PFSK-1 (cell line): ENCODE measurements around the gene RPTOR.

Experiments
- FOXP2 ChIP-seq: optimal IDR thresholded peaks from 2 replicates; pipeline ENCODE3; 2011; ENCODE audit warnings: borderline replicate concordance, control low read depth, inconsistent platforms; ENCODE audit not compliant: insufficient read depth; ENCODE audit errors: extremely low read length, extremely low read depth
- POLR2AphosphoS5 ChIP-seq: IDR thresholded peaks from 2 replicates; pipeline ENCODE4 v1.6.1; 2012; ENCODE audit warnings: low read depth, mild to moderate bottlenecking, control low read depth, low read length, moderate library complexity
- SIN3A ChIP-seq: IDR thresholded peaks from 2 replicates; pipeline ENCODE4 v1.6.1; 2012; ENCODE audit warnings: mild to moderate bottlenecking, low read length, moderate library complexity, borderline replicate concordance; ENCODE audit not compliant: insufficient read depth
- TAF1 ChIP-seq: IDR thresholded peaks from 2 replicates; pipeline ENCODE4 v1.6.1; 2012; ENCODE audit warnings: low read length, control low read depth, borderline replicate concordance; ENCODE audit not compliant: insufficient read depth
- TF ChIP-seq, protein P1 (sequence below), 2 experiments: IDR thresholded peaks; 2 replicates each; pipeline versions ENCODE4 v1.6.1 to v1.8.0; 2011 to 2012; ENCODE audit warnings: low read depth in 2 of 2, low read length in 2 of 2, control low read depth in 1 of 2, inconsistent platforms in 1 of 2, mild to moderate bottlenecking in 1 of 2, moderate library complexity in 1 of 2; ENCODE audit not compliant: insufficient read depth in 1 of 2

The RPTOR gene

DNA sequence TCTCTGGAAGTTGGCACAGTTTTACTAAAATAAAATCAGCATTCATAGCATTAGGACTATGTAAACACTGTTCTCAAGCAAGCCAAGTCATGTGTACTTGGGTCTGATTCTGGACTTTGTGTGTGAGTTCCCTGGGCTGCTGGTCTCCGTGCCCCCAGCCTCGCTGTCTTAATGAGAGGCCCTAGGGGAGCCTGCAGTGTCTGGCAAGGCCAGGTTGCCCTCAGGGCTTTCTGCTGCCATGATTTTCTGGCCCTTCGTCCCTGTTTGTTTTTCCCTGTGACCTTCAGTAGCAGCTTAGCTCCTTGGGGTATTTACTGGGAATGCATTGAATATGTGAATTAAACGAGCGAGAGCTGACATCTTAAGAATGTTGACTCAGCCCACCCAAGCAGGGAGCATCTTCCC lies 161.8 kb downstream of the RPTOR start:
- no peak for TF ChIP-seq TAF1
- TF ChIP-seq SIN3A, result no peak

DNA sequence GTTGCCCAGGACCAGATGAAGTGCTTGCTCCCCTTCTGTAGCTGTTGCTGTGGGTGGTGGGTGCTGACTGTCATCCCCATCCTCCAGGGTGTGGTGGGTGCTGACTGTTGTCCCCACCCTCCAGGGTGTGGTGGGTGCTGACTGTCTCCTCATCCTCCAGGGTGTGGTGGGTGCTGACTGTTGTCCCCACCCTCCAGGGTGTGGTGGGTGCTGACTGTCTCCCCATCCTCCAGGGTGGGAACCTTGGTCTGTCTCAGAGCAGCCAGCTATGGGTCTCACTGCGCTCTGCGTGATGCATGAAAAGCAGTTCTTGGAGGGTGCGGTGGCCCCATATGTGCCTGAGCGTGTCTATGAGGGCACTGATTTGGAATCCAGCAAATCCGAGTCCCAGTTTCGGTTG lies 163.8 kb downstream of the RPTOR start:
- no peak for TF ChIP-seq SIN3A
- TF ChIP-seq, protein P1, sequence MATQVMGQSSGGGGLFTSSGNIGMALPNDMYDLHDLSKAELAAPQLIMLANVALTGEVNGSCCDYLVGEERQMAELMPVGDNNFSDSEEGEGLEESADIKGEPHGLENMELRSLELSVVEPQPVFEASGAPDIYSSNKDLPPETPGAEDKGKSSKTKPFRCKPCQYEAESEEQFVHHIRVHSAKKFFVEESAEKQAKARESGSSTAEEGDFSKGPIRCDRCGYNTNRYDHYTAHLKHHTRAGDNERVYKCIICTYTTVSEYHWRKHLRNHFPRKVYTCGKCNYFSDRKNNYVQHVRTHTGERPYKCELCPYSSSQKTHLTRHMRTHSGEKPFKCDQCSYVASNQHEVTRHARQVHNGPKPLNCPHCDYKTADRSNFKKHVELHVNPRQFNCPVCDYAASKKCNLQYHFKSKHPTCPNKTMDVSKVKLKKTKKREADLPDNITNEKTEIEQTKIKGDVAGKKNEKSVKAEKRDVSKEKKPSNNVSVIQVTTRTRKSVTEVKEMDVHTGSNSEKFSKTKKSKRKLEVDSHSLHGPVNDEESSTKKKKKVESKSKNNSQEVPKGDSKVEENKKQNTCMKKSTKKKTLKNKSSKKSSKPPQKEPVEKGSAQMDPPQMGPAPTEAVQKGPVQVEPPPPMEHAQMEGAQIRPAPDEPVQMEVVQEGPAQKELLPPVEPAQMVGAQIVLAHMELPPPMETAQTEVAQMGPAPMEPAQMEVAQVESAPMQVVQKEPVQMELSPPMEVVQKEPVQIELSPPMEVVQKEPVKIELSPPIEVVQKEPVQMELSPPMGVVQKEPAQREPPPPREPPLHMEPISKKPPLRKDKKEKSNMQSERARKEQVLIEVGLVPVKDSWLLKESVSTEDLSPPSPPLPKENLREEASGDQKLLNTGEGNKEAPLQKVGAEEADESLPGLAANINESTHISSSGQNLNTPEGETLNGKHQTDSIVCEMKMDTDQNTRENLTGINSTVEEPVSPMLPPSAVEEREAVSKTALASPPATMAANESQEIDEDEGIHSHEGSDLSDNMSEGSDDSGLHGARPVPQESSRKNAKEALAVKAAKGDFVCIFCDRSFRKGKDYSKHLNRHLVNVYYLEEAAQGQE (IDR thresholded peaks at IDR 0.05; ENCODE audit: insufficient read depth in 1 of 2, low read depth in 2 of 2, low read length in 2 of 2), result no peak
- no peak for TF ChIP-seq TAF1
- no peak for TF ChIP-seq FOXP2
- TF ChIP-seq POLR2AphosphoS5, result no peak

DNA sequence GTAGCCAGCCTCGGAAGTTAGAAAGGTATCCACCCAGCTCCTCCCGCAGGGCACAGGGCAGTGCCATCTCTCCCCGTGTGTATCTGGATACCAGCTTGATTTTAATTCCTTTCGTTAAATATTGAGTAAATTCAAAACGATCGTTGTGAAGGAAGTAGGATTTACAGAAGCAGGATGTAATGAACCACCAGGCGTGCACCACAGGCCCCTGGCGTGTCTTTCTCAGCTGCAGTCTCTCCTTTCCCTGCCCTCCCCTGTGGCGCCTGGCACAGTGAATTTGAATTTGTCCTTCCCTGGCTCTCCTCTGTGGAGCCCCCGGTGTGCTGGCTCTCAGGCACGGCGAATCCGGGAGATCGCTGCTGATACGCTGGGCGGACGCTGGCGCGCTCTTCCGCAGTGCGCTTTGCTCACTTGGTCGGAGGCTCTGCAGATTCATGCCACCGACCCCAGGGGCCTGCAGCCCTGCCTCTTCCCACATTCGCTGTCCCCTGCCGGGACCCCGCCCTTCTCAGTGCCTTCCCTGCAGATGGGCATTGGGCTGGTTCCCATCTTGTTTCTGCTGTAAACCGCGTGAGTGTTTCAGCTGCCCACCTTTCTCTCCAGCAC lies 164.6 kb downstream of the RPTOR start:
- TF ChIP-seq POLR2AphosphoS5 (no peak), SIN3A (no peak), FOXP2 (no peak), TAF1 (no peak)

DNA sequence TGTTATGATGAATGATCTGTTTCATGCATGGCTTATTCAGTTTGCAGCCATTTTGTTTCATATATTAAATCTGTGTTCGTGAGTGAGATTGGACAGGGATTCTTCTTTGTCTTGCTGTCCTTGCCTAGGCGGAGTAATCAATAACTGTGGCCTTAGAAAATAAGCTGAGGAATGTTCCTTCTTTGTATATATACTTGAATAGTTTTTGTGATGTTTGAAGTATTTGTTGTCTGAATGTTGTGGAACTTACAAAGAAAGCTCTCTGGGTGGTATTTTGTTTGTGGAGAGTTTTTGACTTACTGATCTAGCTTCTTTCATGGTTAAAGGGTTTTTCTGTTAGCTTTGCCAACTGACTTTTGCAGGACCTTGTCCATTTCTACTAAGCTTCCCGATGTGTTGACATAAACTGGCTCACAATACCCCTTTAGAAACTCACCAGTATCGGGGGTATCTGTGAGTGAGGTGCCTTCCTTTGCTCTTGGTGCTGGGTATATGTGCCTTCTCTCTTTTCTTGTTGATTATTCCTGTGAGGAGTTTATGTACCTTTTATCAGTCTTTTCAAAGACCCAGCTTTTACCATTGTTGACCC lies 166.2 kb downstream of the RPTOR start:
- TF ChIP-seq POLR2AphosphoS5, result no peak
- TF ChIP-seq FOXP2, result no peak
- no peak for TF ChIP-seq SIN3A
- TF ChIP-seq TAF1, result no peak
- TF ChIP-seq, protein P1 (IDR thresholded peaks at IDR 0.05; ENCODE audit: insufficient read depth in 1 of 2, low read depth in 2 of 2, low read length in 2 of 2), result no peak

DNA sequence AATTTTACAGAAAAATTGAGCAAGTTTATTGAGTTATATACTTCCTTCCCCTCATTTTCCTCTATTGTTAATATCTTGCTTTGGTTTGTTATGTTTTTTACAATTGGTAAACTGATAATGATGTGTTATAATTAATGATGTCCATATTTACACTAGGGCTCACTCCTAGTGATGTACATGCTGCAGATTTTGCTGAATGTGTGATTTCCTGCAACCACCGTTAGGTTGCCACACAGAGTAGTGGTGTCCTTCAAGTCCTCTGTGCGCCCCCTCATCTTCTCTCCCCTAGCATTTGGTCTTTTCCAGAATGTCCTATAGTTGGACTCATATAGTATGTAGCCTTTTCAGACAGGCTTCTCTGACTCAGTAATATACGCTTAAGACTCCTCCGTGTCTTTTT lies 167.5 kb downstream of the RPTOR start:
- TF ChIP-seq FOXP2 (no peak), POLR2AphosphoS5 (no peak), SIN3A (no peak), TAF1 (no peak)
- TF ChIP-seq, protein P1 (IDR thresholded peaks at IDR 0.05; ENCODE audit: insufficient read depth in 1 of 2, low read depth in 2 of 2, low read length in 2 of 2), result no peak

DNA sequence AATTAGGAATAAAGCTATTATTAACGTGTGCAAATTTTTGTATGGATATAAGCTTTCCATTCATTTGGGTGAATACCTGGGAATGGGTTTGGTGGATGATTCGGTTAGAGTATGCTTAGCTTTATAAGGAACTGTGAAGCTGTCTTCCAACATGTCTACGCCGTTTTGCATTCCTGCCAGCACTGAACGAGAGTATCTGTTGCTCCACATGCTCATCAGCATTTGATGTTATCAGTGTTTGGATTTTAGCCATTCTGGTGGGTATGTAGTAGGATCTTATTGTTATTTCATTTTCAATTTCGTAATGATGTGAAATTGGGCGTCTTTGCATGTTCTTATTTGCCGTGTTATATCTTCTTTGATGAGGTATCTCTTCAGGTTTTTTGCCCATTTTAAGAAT lies 168.0 kb downstream of the RPTOR start:
- TF ChIP-seq POLR2AphosphoS5 (no peak), SIN3A (no peak), TAF1 (no peak), FOXP2 (no peak)
- TF ChIP-seq, protein P1 (IDR thresholded peaks at IDR 0.05; ENCODE audit: insufficient read depth in 1 of 2, low read depth in 2 of 2, low read length in 2 of 2), result no peak
